OCI-LY7 (cell line): ENCODE measurements around the gene PUS7. TPM values are rescaled to one million over a fixed set of nuclear protein-coding genes. Genes with fewer than 3 reads are reported as not detected.

ENCODE experiments used
- BruUV-seq: library from RNA; stranded (reverse); fragments of 400-500 nt; replicated peaks from 2 replicates; lab custom pipeline; 2021; lab: Mats Ljungman, UMichigan
- CTCF ChIA-PET: fragments of 300-600 bp; sonication (Branson Sonifier 250); formaldehyde crosslinking; loops from one replicate; lab custom pipeline; 2022; ENCODE audit warnings: antibody characterized with exemption; ENCODE audit not compliant: unreplicated experiment; lab: Charles Lee
- POLR2A ChIA-PET: fragments of 300-600 bp; sonication (Branson Sonifier 250); formaldehyde crosslinking; loops from one replicate; lab custom pipeline; 2022; ENCODE audit warnings: antibody characterized with exemption; lab: Charles Lee
- DNase-seq: peaks from one replicate; pipeline ENCODE4 v3.0.0-alpha.2; 2015; ENCODE audit warnings: low spot score
- H2AFZ ChIP-seq: fragments of 200-600 bp; sonication (generic), shearing (Covaris generic); 2 replicates; pipeline ENCODE4 v1.6.1; 2014; ENCODE audit warnings: mild to moderate bottlenecking, antibody characterized with exemption, low read length, moderate library complexity
- H3K27ac ChIP-seq: fragments of 200-600 bp; sonication (generic); 2 replicates; pipeline ENCODE4 v1.5.1; 2014; ENCODE audit warnings: mixed run types, low read depth, mild to moderate bottlenecking, moderate library complexity, low read length, inconsistent platforms; ENCODE audit not compliant: poor library complexity, severe bottlenecking
- H3K36me3 ChIP-seq: fragments of 200-600 bp; sonication (generic); 2 replicates; pipeline ENCODE4 v1.6.1; 2014; ENCODE audit warnings: mild to moderate bottlenecking, antibody characterized with exemption, low read length, moderate library complexity, mixed read lengths; ENCODE audit not compliant: insufficient read depth
- H3K4me1 ChIP-seq: fragments of 200-600 bp; sonication (generic); 2 replicates; pipeline ENCODE4 v1.5.1; 2014; ENCODE audit warnings: mild to moderate bottlenecking, low read length; ENCODE audit not compliant: insufficient read depth, poor library complexity, severe bottlenecking
- H3K4me2 ChIP-seq: fragments of 200-600 bp; sonication (generic); 2 replicates; pipeline ENCODE4 v1.6.1; 2014; ENCODE audit warnings: mild to moderate bottlenecking, low read length
- H3K4me3 ChIP-seq: fragments of 200-600 bp; sonication (generic); 2 replicates; pipeline ENCODE4 v1.5.1; 2014; ENCODE audit warnings: mild to moderate bottlenecking, low read depth, low read length; ENCODE audit not compliant: poor library complexity, severe bottlenecking
- H3K79me2 ChIP-seq: fragments of 200-600 bp; sonication (generic); 2 replicates; pipeline ENCODE4 v1.6.1; 2016; ENCODE audit warnings: low read depth, mild to moderate bottlenecking, low read length, moderate library complexity, mixed read lengths; ENCODE audit not compliant: insufficient read depth
- H3K9me2 ChIP-seq: fragments of 200-600 bp; sonication (generic); 2 replicates; pipeline ENCODE4 v1.6.1; 2016; ENCODE audit warnings: mild to moderate bottlenecking, low read length, mixed read lengths; ENCODE audit not compliant: insufficient read depth
- H3K9me3 ChIP-seq: fragments of 200-600 bp; sonication (generic); 2 replicates; pipeline ENCODE4 v1.6.1; 2014; ENCODE audit warnings: mild to moderate bottlenecking, mixed run types, low read length, mixed read lengths
- H4K20me1 ChIP-seq: fragments of 200-600 bp; sonication (generic); 2 replicates; pipeline ENCODE4 v1.6.1; 2014; ENCODE audit warnings: mild to moderate bottlenecking, antibody characterized with exemption, low read length, moderate library complexity, mixed read lengths; ENCODE audit not compliant: insufficient read depth
- EZH2phosphoT487 ChIP-seq: fragments of 200-600 bp; sonication (generic); IDR thresholded peaks from 2 replicates; pipeline ENCODE4 v1.6.1; 2018; ENCODE audit warnings: low read depth, borderline replicate concordance, mild to moderate bottlenecking, mixed run types, antibody characterized with exemption, low read length, moderate library complexity, mixed read lengths
- intact Hi-C: fragments of 100-400 bp; cut with micrococcal nuclease; formaldehyde crosslinking; loops from one replicate; pipeline ENCODE4 v1.10.0; 2022; ENCODE audit not compliant: unreplicated experiment
- total RNA-seq, 2 experiments: library from RNA; depleted of rRNA in 1 of 2; stranded (reverse); fragments of >200 nt in 1 of 2; shearing (Covaris generic) in 1 of 2; gene quantifications; 2 replicates each; pipeline ENCODE4 v1.2.3, GENCODE V29; 2014 to 2022
- TF ChIP-seq, protein P1 (sequence below): fragments of 200-600 bp; sonication (generic); conservative IDR thresholded peaks from 2 replicates; pipeline ENCODE4 v1.5.1; 2014; ENCODE audit warnings: mild to moderate bottlenecking, antibody characterized with exemption, low read length, moderate library complexity, mixed read lengths

PUS7 gene
- total RNA-seq, 2 experiments from 2014 or later: 13.7 to 19.2 TPM

GRCh38 chr7:105429746-105430612 is 92.1 kb downstream of the PUS7 start:
- H2AFZ ChIP-seq: no peak overlapping the region
- BruUV-seq: no TSS peak
- DNase-seq: peak; percentile 63

DNA sequence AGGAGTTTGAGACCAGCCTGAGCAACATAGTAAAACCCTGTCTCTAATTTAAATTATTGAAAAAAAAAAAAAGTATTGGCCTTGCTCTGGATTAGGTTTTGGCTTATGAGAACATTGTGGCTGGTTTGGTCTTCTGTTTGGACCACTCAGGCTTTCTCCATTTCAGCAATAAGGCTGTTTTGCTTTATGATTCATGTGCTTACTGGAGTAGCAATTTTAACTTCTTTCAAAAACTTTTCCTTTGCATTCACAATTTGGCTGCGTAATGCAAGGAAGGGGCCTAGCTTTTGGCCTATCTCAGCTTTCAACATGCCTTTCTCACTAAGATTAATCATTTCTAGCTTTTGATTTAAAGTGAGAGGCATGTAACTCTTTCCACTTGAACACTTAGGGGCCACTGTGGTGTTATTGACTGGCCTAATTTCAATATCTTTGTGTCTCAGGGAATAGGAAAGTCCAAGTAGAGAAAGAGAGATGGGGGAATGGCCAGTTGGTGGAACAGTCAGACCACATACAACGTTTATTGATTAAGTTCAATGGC is 95.4 kb downstream of the PUS7 start:
- Histone ChIP-seq H4K20me1 (no peaks in the 10 kb centered on the region), H3K4me2 (no peak overlapping the region), H3K36me3 (no peaks in the 10 kb centered on the region), H3K9me3 (no peaks in the 10 kb centered on the region), H2AFZ (no peak overlapping the region), H3K9me2 (no peaks in the 10 kb centered on the region), H3K4me3 (no peak overlapping the region), H3K4me1 (no peaks in the 10 kb centered on the region), H3K79me2 (no peaks in the 10 kb centered on the region), H3K27ac (no peak overlapping the region)
- DNase-seq: no peak
- ChIA-PET CTCF (no interaction called here), POLR2A (interaction anchor here (0.7 to 0.9 kb wide), 2 partner anchors 27 to 124 kb away, joined by 3 read pairs; no protein-coding TSS in a partner anchor)
- no TSS peak for BruUV-seq
- TF ChIP-seq EZH2phosphoT487: no peak
- TF ChIP-seq, protein P1, sequence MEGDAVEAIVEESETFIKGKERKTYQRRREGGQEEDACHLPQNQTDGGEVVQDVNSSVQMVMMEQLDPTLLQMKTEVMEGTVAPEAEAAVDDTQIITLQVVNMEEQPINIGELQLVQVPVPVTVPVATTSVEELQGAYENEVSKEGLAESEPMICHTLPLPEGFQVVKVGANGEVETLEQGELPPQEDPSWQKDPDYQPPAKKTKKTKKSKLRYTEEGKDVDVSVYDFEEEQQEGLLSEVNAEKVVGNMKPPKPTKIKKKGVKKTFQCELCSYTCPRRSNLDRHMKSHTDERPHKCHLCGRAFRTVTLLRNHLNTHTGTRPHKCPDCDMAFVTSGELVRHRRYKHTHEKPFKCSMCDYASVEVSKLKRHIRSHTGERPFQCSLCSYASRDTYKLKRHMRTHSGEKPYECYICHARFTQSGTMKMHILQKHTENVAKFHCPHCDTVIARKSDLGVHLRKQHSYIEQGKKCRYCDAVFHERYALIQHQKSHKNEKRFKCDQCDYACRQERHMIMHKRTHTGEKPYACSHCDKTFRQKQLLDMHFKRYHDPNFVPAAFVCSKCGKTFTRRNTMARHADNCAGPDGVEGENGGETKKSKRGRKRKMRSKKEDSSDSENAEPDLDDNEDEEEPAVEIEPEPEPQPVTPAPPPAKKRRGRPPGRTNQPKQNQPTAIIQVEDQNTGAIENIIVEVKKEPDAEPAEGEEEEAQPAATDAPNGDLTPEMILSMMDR: no peak
- intact Hi-C loops: loop anchor here (5.0 to 10.0 kb wide), 2 partner anchors 282 to 504 kb away; no protein-coding TSS in a partner anchor

More at GRCh38 chr7:105429746-105430612, 92.1 kb downstream of the PUS7 start:
- H3K4me3 ChIP-seq: no peak overlapping the region
- H3K79me2 ChIP-seq: no peaks in the 10 kb centered on the region
- ChIA-PET POLR2A (no interaction called here), CTCF (no interaction called here)
- intact Hi-C loops: loop anchor here (5.0 to 10.0 kb wide), 2 partner anchors 285 to 508 kb away; no protein-coding TSS in a partner anchor
- no peaks in the 10 kb centered on the region for H3K4me1 ChIP-seq
- no peaks in the 10 kb centered on the region for H4K20me1 ChIP-seq
- no peaks in the 10 kb centered on the region for H3K36me3 ChIP-seq
- H3K9me3 ChIP-seq: no peaks in the 10 kb centered on the region
- H3K27ac ChIP-seq: no peak overlapping the region
- no peaks in the 10 kb centered on the region for H3K9me2 ChIP-seq
- H3K4me2 ChIP-seq: no peak overlapping the region
- TF ChIP-seq, protein P1: peak; percentile 79
- TF ChIP-seq EZH2phosphoT487: no peak
